HCT116 (cell line): ENCODE results near the gene PRRT2. TPM values are rescaled to one million over a fixed set of nuclear protein-coding genes. Genes with fewer than 3 reads are reported as not detected.

ENCODE experiments used
- ATAC-seq: fragments of 200-7000 bp; cut with Tn5 transposase; 2 replicates; pipeline ENCODE4 v1.9.1; 2020; ENCODE audit warnings: mild to moderate bottlenecking, moderate library complexity
- BruUV-seq: library from RNA; stranded (reverse); fragments of 400-500 nt; replicated peaks from 2 replicates; lab custom pipeline; 2021; lab: Mats Ljungman, UMichigan
- CTCF ChIA-PET: fragments of 300-600 bp; sonication (Branson Sonifier 250); formaldehyde crosslinking; loops from one replicate; lab custom pipeline; 2021; ENCODE audit warnings: antibody characterized with exemption; lab: Charles Lee
- POLR2A ChIA-PET: fragments of 300-600, 350-600 bp; sonication (Branson Sonifier 250); formaldehyde crosslinking; loops from one replicate; lab custom pipeline; 2021; ENCODE audit warnings: antibody characterized with exemption; lab: Charles Lee
- RAD21 ChIA-PET, 2 experiments: fragments of 300-600 bp; sonication (Branson Sonifier 250); formaldehyde crosslinking; loops; one replicate each; lab custom pipeline; 2023; ENCODE audit warnings: low total read pairs in 2 of 2; ENCODE audit not compliant: uncharacterized antibody in 2 of 2, unreplicated experiment in 2 of 2, low non-redundant PET in 1 of 2; lab: Charles Lee
- DNase-seq: peaks from one replicate; pipeline ENCODE4 v3.0.0-alpha.2; 2010; ENCODE audit warnings: low read depth, low spot score
- H2AFZ ChIP-seq: fragments of 200-600 bp; shearing (Covaris generic), sonication (generic); 2 replicates; pipeline ENCODE4 v1.6.1; 2017; ENCODE audit warnings: low read depth, mixed run types, mixed read lengths, antibody characterized with exemption, low read length; ENCODE audit not compliant: poor library complexity, severe bottlenecking
- H3K27ac ChIP-seq: 2 replicates; pipeline ENCODE4 v1.5.1; 2012; ENCODE audit warnings: low read depth, low read length
- H3K27me3 ChIP-seq: fragments of 200-600 bp; sonication (generic); 2 replicates; pipeline ENCODE4 v1.6.1; 2016; ENCODE audit warnings: mixed run types, low read length, mixed read lengths; ENCODE audit not compliant: insufficient read depth
- H3K36me3 ChIP-seq, 2 experiments: fragments of 200-500 bp in 1 of 2; fragments of 200-600 bp in 1 of 2; sonication (Bioruptor generic) in 1 of 2; sonication (generic) in 1 of 2; 2 replicates each; pipeline versions ENCODE4 v1.5.1 to v1.6.1; 2014 to 2016; ENCODE audit warnings: low read length in 2 of 2, inconsistent platforms in 1 of 2, mixed read lengths in 1 of 2, mixed run types in 1 of 2; ENCODE audit not compliant: insufficient read depth in 2 of 2, control insufficient read depth in 1 of 2
- H3K4me1 ChIP-seq, 2 experiments: fragments of 200-600 bp in 1 of 2; sonication (generic) in 1 of 2; 2 replicates each; pipeline versions ENCODE4 v1.5.1 to v1.6.1; 2012 to 2017; ENCODE audit warnings: low read length in 2 of 2, inconsistent platforms in 1 of 2, mild to moderate bottlenecking in 1 of 2, mixed read lengths in 1 of 2, mixed run types in 1 of 2, moderate library complexity in 1 of 2; ENCODE audit not compliant: insufficient read depth in 2 of 2, control insufficient read depth in 1 of 2
- H3K4me2 ChIP-seq: fragments of 200-600 bp; sonication (generic); 2 replicates; pipeline ENCODE4 v1.6.1; 2017; ENCODE audit warnings: mixed run types, low read length, mixed read lengths
- H3K4me3 ChIP-seq, 2 experiments: fragments of 200-600 bp in 1 of 2; sonication (generic) in 1 of 2; replicated peaks in 1 of 2; 2 replicates each; pipeline ENCODE4 v1.5.1; 2011 to 2016; ENCODE audit warnings: low read length in 2 of 2, control low read depth in 1 of 2, low read depth in 1 of 2, mild to moderate bottlenecking in 1 of 2, mixed read lengths in 1 of 2, mixed run types in 1 of 2
- H3K79me2 ChIP-seq: fragments of 200-600 bp; sonication (generic); 2 replicates; pipeline ENCODE4 v1.6.1; 2017; ENCODE audit warnings: mild to moderate bottlenecking, mixed run types, low read length, moderate library complexity, mixed read lengths; ENCODE audit not compliant: insufficient read depth
- H3K9ac ChIP-seq: fragments of 200-600 bp; sonication (generic); 2 replicates; pipeline ENCODE4 v1.6.1; 2016; ENCODE audit warnings: low read length, mixed read lengths
- H3K9me2 ChIP-seq: fragments of 200-600 bp; sonication (generic), shearing (Covaris generic); 2 replicates; pipeline ENCODE4 v1.6.1; 2017; ENCODE audit warnings: mixed run types, mild to moderate bottlenecking, moderate library complexity; ENCODE audit not compliant: insufficient read depth
- H3K9me3 ChIP-seq, 2 experiments: fragments of 200-500 bp in 1 of 2; fragments of 200-600 bp in 1 of 2; sonication (Bioruptor generic) in 1 of 2; sonication (generic) in 1 of 2; 2 replicates each; pipeline ENCODE4 v1.6.1; 2014 to 2017; ENCODE audit warnings: low read length in 2 of 2, mixed read lengths in 2 of 2, inconsistent platforms in 1 of 2, low read depth in 1 of 2, mild to moderate bottlenecking in 1 of 2, mixed run types in 1 of 2, moderate library complexity in 1 of 2; ENCODE audit not compliant: control insufficient read depth in 1 of 2, insufficient read depth in 1 of 2
- H4K20me1 ChIP-seq: fragments of 200-600 bp; sonication (generic), shearing (Covaris generic); 2 replicates; pipeline ENCODE4 v1.6.1; 2017; ENCODE audit warnings: mixed run types, mild to moderate bottlenecking, moderate library complexity; ENCODE audit not compliant: insufficient read depth
- CTCF ChIP-seq, 3 experiments: fragments of 200-600 bp in 1 of 3; sonication (generic) in 1 of 3; IDR thresholded peaks in 2 of 3; conservative IDR thresholded peaks in 1 of 3; 2 replicates each; pipeline ENCODE4 v1.5.1; 2012 to 2017; ENCODE audit warnings: low read depth in 2 of 3, low read length in 2 of 3, antibody characterized with exemption in 1 of 3, borderline replicate concordance in 1 of 3, control low read depth in 1 of 3, mild to moderate bottlenecking in 1 of 3, mixed read lengths in 1 of 3, mixed run types in 1 of 3, moderate library complexity in 1 of 3; ENCODE audit not compliant: insufficient read depth in 1 of 3
- ELF1 ChIP-seq: IDR thresholded peaks from 2 replicates; pipeline ENCODE4 v1.6.1; 2012; ENCODE audit warnings: low read depth, borderline replicate concordance
- RAD21 ChIP-seq: IDR thresholded peaks from 2 replicates; pipeline ENCODE4 v1.6.1; 2012; ENCODE audit warnings: low read depth, mild to moderate bottlenecking
- SIN3A ChIP-seq: IDR thresholded peaks from 2 replicates; pipeline ENCODE4 v1.6.1; 2012; ENCODE audit warnings: low read depth
- SP1 ChIP-seq: IDR thresholded peaks from 2 replicates; pipeline ENCODE4 v1.6.1; 2012; ENCODE audit warnings: low read depth
- SRF ChIP-seq: IDR thresholded peaks from 2 replicates; pipeline ENCODE4 v1.6.1; 2012; ENCODE audit warnings: low read depth
- YY1 ChIP-seq: IDR thresholded peaks from 2 replicates; pipeline ENCODE4 v1.6.1; 2011; ENCODE audit warnings: low read length, low read depth, moderate library complexity, mild to moderate bottlenecking; ENCODE audit not compliant: insufficient replicate concordance; ENCODE audit errors: extremely low read depth
- intact Hi-C: fragments of 100-400 bp; cut with micrococcal nuclease; formaldehyde crosslinking; loops from 2 replicates; pipeline ENCODE4 v1.10.0; 2022
- total RNA-seq: library from RNA; stranded (reverse); gene quantifications from one replicate; pipeline ENCODE4 v1.2.1, GENCODE V29; 2021; ENCODE audit not compliant: unreplicated experiment

PRRT2 gene
- total RNA-seq, 1 experiment from 2014 or later: 4.0 TPM

GRCh38 chr16:29842732-29843346 lies 30.8 kb downstream of the PRRT2 start:
- no TSS peak for BruUV-seq
- H3K36me3 ChIP-seq: peaks cover 0 to 2% of the 10 kb centered on the region in 2 experiments; a peak in 2 of 4 replicates
- H3K4me2 ChIP-seq: no peak overlapping the region
- no peaks in the 10 kb centered on the region for H3K4me1 ChIP-seq
- H3K9me2 ChIP-seq: no peaks in the 10 kb centered on the region
- H3K27me3 ChIP-seq: no peaks in the 10 kb centered on the region
- H3K9ac ChIP-seq: no peak overlapping the region
- no peak for DNase-seq
- H4K20me1 ChIP-seq: no peaks in the 10 kb centered on the region
- ATAC-seq: peak; percentile 80
- H3K27ac ChIP-seq: no peak overlapping the region
- H3K9me3 ChIP-seq: no peaks in the 10 kb centered on the region
- ChIA-PET RAD21 (no interaction called here), CTCF (interaction anchor here (1.1 kb wide), 1 partner anchor 35 kb away, joined by 5 read pairs; no protein-coding TSS in a partner anchor), POLR2A (no interaction called here)
- TF ChIP-seq RAD21 (peak; percentile 20; the same call in 1 of the 2 replicates), SIN3A (no peak), SP1 (no peak), SRF (no peak), ELF1 (no peak), CTCF (IDR thresholded peaks at IDR 0.05 in 2 of 3, conservative IDR thresholded peaks at IDR 0.05 in 1 of 3; ENCODE audit: borderline replicate concordance in 1 of 3, insufficient read depth in 1 of 3, low read depth in 2 of 3, low read length in 2 of 3) (0 out of 6 replicates have a peak, but pooled peaks of 1 of the 3 experiments have one; percentile 10)
- H3K79me2 ChIP-seq: no peaks in the 10 kb centered on the region
- intact Hi-C loops: no loop called here
- no peak overlapping the region for H3K4me3 ChIP-seq
- H2AFZ ChIP-seq: no peak overlapping the region

GRCh38 chr16:29843931-29844330 lies 31.9 kb downstream of the PRRT2 start:
- TF ChIP-seq ELF1 (no peak), YY1 (no peak)
- TF ChIP-seq, all 23 proteins: peak for 0
- H3K27me3 ChIP-seq: no peaks in the 10 kb centered on the region
- ATAC-seq (no peak), DNase-seq (no peak)
- H2AFZ ChIP-seq: no peak overlapping the region
- no peaks in the 10 kb centered on the region for H3K79me2 ChIP-seq
- ChIA-PET POLR2A (no interaction called here), CTCF (no interaction called here), RAD21 (no interaction called here)
- no peak overlapping the region for H3K4me3 ChIP-seq
- H3K36me3 ChIP-seq: peaks cover 0 to 2% of the 10 kb centered on the region in 2 experiments; a peak in 2 of 4 replicates
- no peak overlapping the region for H3K27ac ChIP-seq
- no peaks in the 10 kb centered on the region for H4K20me1 ChIP-seq
- H3K9me2 ChIP-seq: no peaks in the 10 kb centered on the region
- no TSS peak for BruUV-seq
- no peaks in the 10 kb centered on the region for H3K9me3 ChIP-seq
- peaks cover 0 to 5% of the 10 kb centered on the region in 2 experiments; a peak in 2 of 4 replicates for H3K4me1 ChIP-seq
- H3K4me2 ChIP-seq: no peak overlapping the region
- no peak overlapping the region for H3K9ac ChIP-seq
- intact Hi-C loops: no loop called here
